Muscle layer of colon (tissue), 2 donors: ENCODE measurements around the gene TLR3.

ENCODE experiments used
- H3K27ac ChIP-seq: one replicate; pipeline ENCODE4 v1.7.0; 2013; ENCODE audit warnings: low read depth, mild to moderate bottlenecking, low read length, moderate library complexity
- H3K27me3 ChIP-seq, 2 donors: one replicate each; pipeline ENCODE4 v1.7.0; 2013; ENCODE audit warnings: low read length in 2 of 2, mild to moderate bottlenecking in 2 of 2; ENCODE audit not compliant: insufficient read depth in 2 of 2, control insufficient read depth in 1 of 2
- H3K36me3 ChIP-seq: one replicate; pipeline ENCODE4 v1.7.0; 2013; ENCODE audit warnings: mild to moderate bottlenecking, low read length; ENCODE audit not compliant: insufficient read depth
- H3K4me1 ChIP-seq: one replicate; pipeline ENCODE4 v1.7.0; 2013; ENCODE audit warnings: mild to moderate bottlenecking, low read length; ENCODE audit not compliant: insufficient read depth
- H3K4me3 ChIP-seq, 2 donors: one replicate each; pipeline ENCODE4 v1.7.0; 2013; ENCODE audit warnings: low read length in 2 of 2, low read depth in 1 of 2, mild to moderate bottlenecking in 1 of 2, moderate library complexity in 1 of 2
- H3K9ac ChIP-seq: one replicate; pipeline ENCODE4 v1.7.0; 2013; ENCODE audit warnings: low read length
- H3K9me3 ChIP-seq: one replicate; pipeline ENCODE4 v1.7.0; 2013; ENCODE audit warnings: mild to moderate bottlenecking, low read length
- donor health status: abdominal sarcoma.
- donor health status: Adenocarcinoma of cecum.

Gene TLR3

DNA sequence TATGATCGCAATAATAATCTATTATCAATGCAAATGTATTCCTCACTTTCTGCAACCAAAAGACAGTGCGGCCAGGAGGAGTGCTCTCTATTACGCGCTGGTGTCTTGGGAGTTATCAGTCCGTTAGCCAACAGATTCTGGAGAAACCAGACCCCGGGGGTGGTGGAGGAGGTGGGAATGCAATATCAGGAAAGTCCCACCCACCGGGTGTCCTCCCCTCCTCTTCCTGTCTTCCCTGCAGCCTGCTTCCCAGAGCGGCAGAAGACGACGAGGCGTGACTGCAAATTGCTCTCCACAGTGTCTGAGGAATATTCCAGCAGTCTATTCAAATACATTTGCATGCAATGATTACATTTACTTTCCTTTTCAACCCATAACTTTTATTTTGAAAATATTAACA, 17.9 kb upstream of the TLR3 start:
- Histone ChIP-seq H3K36me3 (no peaks in the 10 kb centered on the region), H3K27me3 (no peaks in the 10 kb centered on the region), H3K9ac (no peak overlapping the region), H3K4me1 (no peaks in the 10 kb centered on the region), H3K4me3 (no peak overlapping the region), H3K27ac (no peak overlapping the region), H3K9me3 (no peaks in the 10 kb centered on the region)

DNA sequence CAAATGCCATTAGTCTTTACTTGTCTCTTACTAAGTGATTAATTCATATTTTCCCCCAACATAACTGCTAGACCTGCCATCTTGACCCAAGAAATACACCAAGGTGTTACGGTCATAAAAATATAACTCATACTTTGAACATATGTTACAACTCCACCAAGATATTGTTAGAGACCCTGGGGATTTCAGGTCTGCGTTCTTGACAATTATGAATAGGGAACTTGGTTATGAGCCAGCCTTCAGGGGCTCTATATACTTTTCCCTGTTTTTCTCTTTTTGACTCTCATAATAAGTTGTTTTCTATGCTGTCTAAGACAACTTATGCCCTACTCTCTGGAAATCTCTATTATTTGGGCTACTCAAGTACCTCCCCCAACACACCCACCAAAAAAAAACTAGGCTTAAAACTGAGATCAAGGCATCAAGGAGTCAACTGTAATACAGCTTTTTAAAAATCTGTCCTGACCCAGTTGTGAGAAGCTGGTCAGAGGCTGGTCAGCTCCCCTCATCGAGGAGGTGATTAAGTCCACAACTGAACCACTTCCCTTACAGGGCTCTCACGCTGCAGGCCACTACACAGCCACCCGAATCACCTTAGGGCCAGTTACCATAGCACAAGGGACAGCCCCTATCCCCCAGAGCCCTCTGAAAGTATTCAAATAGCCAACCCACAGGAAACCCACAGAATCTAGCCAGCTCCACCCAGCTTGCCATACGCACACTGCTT, 10.5 kb upstream of the TLR3 start:
- no peaks in the 10 kb centered on the region for H3K27me3 ChIP-seq
- H3K9me3 ChIP-seq, result no peaks in the 10 kb centered on the region
- H3K36me3 ChIP-seq, result no peaks in the 10 kb centered on the region
- no peak overlapping the region for H3K4me3 ChIP-seq
- no peaks in the 10 kb centered on the region for H3K4me1 ChIP-seq
- H3K9ac ChIP-seq, result no peak overlapping the region
- H3K27ac ChIP-seq, result no peak overlapping the region

DNA sequence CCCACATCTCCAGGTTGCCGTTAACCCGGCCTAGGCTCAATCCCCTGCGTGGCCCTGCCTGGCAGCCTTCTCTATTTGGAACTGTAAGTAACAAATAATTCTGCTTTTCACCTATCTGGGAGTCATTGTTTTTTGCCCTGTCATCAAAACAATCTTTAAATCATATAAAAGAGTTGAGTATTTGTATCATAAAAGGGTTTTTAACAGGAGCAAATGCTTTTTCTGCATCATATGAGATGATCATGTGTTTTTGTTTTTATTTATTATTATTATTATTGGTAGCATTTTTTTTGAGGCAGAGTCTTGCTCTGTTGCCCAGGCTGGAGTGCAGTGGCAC, 10.0 kb upstream of the TLR3 start:
- Histone ChIP-seq H3K9ac (no peak overlapping the region), H3K27ac (no peak overlapping the region), H3K4me1 (no peaks in the 10 kb centered on the region), H3K36me3 (no peaks in the 10 kb centered on the region), H3K9me3 (no peaks in the 10 kb centered on the region), H3K4me3 (no peak overlapping the region), H3K27me3 (no peaks in the 10 kb centered on the region)

DNA sequence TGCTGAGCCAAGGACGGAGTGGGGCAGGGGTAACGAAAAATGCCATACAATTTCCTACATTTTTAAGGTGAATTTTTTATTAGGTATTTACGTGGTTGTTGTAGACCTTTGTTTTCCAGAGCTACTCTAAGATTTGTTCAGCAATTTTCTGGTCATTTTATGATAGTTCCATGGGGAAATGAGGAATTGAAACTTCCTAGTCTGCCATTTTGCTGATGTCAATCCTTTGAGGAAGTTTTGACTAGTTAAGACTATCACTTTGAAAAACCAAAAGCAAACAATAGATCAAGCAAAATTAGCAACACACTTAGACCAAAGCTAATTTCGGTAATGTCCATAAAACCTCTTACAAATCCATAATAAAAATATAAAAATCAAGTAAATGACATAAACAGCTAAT, 7.0 kb upstream of the TLR3 start:
- Histone ChIP-seq H3K9ac (no peak overlapping the region), H3K4me1 (no peaks in the 10 kb centered on the region), H3K27ac (no peak overlapping the region), H3K36me3 (no peaks in the 10 kb centered on the region), H3K9me3 (no peaks in the 10 kb centered on the region), H3K27me3 (no peaks in the 10 kb centered on the region), H3K4me3 (no peak overlapping the region)

DNA sequence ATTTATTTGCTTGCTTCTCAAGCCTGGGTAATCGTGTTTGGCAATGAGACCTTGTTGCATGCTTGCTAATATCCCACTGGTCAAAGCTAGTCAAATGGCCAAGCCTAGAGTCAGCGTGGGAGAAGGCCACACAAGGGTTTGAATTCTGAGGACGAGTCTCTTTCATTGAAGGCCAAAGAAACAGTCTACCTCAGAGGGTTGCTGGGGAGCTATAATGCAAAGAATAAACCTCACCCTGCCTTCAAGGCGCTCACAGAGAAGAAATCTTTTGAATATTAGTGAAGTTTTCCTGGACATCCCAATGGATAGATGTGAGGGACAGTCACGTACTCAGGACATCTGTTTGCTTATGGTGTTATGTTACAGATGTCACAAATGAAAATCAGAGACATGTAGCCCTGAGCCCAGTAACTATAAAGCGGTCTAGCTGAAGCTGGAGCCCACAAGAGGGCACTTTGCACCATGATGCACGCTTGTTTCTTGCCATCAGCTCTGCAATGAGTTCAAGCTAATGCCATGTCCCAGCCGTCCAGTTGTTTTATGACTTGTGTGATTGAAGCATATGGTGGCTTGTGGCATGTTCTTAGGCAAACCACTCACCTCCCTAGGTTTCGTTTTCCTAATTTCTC, 1.1 kb upstream of the TLR3 start:
- Histone ChIP-seq H3K4me3 (peak overlapping the region; percentile 75 to 90), H3K9me3 (no peaks in the 10 kb centered on the region), H3K27ac (peak overlapping the region; percentile 85), H3K9ac (peak overlapping the region; percentile 96), H3K27me3 (no peaks in the 10 kb centered on the region), H3K36me3 (no peaks in the 10 kb centered on the region), H3K4me1 (peaks cover 16% of the 10 kb centered on the region)

DNA sequence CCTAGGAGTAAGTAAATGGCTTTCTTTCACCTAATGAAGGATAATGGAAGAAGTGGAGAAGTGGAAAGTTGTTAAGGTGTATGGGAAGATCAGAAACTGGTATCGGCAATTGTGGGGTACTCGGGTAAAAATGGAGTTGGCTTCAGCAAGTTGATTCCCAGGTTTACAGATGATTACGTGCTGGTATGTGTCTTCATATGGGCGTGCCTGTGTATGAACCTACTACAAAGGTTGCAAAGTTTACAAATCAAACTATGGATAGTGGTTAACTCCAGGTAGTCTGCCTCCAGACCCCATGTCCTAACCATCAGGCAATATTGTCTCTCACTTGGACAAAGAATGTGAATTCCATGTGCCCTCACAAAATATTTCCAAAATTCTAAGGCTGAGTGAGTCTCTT, 773 bp downstream of the TLR3 start:
- H3K4me1 ChIP-seq, result peaks cover 20% of the 10 kb centered on the region
- H3K9ac ChIP-seq, result peak overlapping the region; percentile 96
- H3K27me3 ChIP-seq, result no peaks in the 10 kb centered on the region
- no peaks in the 10 kb centered on the region for H3K36me3 ChIP-seq
- no peaks in the 10 kb centered on the region for H3K9me3 ChIP-seq
- H3K27ac ChIP-seq, result peak overlapping the region; percentile 85
- H3K4me3 ChIP-seq, result peak overlapping the region; percentile 75 to 90

DNA sequence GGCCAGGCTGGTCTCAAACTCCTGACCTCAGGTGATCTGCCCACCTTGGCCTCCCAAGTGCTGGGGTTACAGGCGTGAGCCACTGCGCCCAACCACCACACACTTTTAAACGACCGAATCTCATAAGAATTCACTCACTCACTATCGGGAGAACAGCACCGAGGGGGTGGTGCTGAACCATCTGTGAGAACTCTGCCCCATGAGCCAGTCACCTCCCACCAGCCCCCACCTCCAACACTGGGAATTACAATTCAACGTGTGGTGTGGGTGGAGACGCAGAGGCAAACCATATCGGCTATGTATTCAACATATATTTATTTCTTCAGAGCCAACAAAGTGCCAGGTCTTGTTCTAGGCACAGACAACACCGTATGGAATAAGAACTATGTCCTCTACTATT, 3.6 kb downstream of the TLR3 start:
- Histone ChIP-seq H3K4me1 (peaks cover 19% of the 10 kb centered on the region), H3K27ac (no peak overlapping the region), H3K36me3 (no peaks in the 10 kb centered on the region), H3K27me3 (no peaks in the 10 kb centered on the region), H3K9ac (no peak overlapping the region), H3K9me3 (no peaks in the 10 kb centered on the region), H3K4me3 (no peak overlapping the region)

DNA sequence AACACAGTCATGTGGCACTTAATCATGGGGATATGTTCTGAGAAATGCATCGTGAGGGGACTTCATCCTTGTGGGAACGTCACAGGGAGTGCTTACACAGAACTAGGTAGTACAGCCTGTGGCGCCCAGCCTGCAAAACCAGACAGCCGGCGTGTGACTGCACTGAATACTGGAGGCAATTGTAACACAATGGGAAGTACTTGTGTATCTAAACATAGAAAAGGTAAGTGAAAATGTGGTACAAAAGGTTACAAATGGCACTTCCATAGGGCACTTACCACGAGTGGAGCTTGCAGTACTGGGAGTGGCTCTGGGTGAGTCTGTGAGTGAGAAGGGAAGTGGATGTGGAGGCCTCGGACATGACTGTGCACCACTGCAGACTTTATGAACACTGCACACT, 5.2 kb downstream of the TLR3 start:
- Histone ChIP-seq H3K9ac (no peak overlapping the region), H3K36me3 (no peaks in the 10 kb centered on the region), H3K4me3 (no peak overlapping the region), H3K27ac (no peak overlapping the region), H3K4me1 (peaks cover 14% of the 10 kb centered on the region), H3K9me3 (no peaks in the 10 kb centered on the region), H3K27me3 (no peaks in the 10 kb centered on the region)

DNA sequence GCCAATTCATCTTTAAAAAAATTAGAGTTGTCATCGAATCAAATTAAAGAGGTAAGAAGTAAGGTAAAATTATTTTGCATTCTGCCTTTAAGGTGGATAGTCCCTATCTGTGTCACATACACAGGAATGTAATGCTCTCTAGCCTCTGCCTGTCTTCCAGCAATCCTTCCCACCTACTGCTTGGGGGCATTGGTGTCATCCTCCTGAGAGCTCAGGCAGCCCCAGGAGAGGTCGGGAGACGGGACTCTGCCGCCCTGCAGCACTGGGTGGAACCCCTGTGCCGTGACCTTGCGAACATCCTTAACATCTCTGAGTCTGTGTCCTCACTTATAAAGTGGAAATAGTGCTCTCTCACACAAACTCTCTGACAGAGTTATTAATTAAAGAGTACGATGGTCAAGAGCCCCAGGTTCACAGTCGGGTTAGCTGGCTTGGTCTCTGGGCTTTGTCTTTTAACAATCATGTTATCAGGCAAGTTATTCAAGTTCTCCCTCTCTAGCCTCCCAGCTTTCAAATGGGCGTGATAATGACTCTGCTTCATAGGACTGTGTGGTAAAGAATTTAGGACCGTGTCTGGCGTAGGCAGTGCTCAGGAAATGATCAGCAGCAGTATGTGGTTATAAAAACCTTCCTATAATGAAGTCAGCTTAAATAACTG, 10.2 kb downstream of the TLR3 start:
- Histone ChIP-seq H3K9ac (no peak overlapping the region), H3K27me3 (no peaks in the 10 kb centered on the region), H3K4me1 (peaks cover 1% of the 10 kb centered on the region), H3K9me3 (no peaks in the 10 kb centered on the region), H3K36me3 (peaks cover 16% of the 10 kb centered on the region), H3K27ac (no peak overlapping the region), H3K4me3 (no peak overlapping the region)

DNA sequence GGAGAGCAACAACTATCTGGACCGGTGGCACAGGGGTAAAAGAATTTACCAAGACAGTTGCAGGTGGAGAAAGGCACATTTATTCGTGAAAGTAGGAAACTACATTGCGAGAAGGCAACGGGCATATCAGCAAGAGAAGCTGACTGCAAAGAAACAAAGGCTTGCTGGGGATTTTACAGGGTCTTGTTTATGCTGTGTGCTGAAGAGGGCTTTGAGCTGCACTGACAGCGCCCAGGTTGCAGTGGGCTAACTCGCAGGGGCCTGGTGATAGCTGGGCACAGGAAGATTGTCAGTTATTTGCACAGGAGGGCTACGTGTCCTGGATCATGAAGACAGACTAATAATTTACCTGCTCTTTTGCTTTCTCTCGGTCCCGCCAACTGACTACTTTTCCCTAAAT, 10.7 kb downstream of the TLR3 start:
- no peaks in the 10 kb centered on the region for H3K9me3 ChIP-seq
- peaks cover 16% of the 10 kb centered on the region for H3K36me3 ChIP-seq
- H3K4me3 ChIP-seq, result no peak overlapping the region
- no peaks in the 10 kb centered on the region for H3K4me1 ChIP-seq
- H3K9ac ChIP-seq, result no peak overlapping the region
- no peaks in the 10 kb centered on the region for H3K27me3 ChIP-seq
- H3K27ac ChIP-seq, result no peak overlapping the region

DNA sequence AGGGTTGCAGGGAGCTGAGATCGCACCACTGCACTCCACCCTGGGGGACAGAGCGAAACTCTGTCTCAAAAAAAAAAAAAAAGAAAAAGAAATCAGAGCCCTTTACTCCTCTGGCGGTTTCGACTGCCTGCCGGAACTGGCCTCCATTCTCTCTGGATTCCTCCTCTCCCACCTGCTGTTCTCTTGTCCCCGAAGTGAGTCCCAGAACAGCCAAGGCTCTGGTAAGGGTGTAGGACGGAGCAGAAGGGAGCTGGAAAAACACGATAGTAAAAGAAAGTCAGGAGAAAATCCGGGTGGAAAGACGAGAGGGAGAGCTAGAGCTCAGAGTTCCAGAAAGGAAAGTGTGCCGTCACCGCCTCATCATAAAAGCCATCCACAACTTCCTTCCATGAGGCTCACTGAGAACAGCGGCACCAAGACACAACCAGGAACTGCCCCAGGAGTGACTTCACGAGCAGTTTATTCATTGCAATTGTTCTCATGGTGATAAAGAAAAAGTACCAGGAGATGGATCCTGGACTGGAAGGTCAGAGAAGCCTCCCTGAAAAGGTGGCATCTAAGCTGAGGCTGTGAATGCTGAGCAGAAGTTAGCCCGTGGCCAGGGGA, 12.3 kb downstream of the TLR3 start:
- Histone ChIP-seq H3K9me3 (no peaks in the 10 kb centered on the region), H3K4me1 (no peaks in the 10 kb centered on the region), H3K36me3 (peaks cover 16% of the 10 kb centered on the region), H3K27ac (no peak overlapping the region), H3K27me3 (no peaks in the 10 kb centered on the region), H3K4me3 (no peak overlapping the region), H3K9ac (no peak overlapping the region)
